Kidney (tissue), 14 donors: Measurements from ENCODE around the gene TTC28. TPM values are rescaled to one million over a fixed set of nuclear protein-coding genes. Genes with fewer than 3 reads are reported as not detected.

Experiments
- DNase-seq, 5 donors: peaks; one replicate each; pipeline ENCODE4 v3.0.0-alpha.2; 2013 to 2020
- FAIRE-seq: peaks from 2 replicates; lab custom pipeline; 2012; peaks lifted over from hg19 to GRCh38; lab: Jason Lieb, UNC
- H3K27ac ChIP-seq, 2 donors: one replicate each; pipeline ENCODE4 v1.7.0; 2013; ENCODE audit warnings: low read depth in 2 of 2, low read length in 2 of 2, inconsistent platforms in 1 of 2
- H3K27me3 ChIP-seq: one replicate; pipeline ENCODE4 v1.7.1; 2013; ENCODE audit warnings: low read length, inconsistent platforms; ENCODE audit not compliant: control insufficient read depth, insufficient read depth
- H3K36me3 ChIP-seq, 3 donors: one replicate each; pipeline versions ENCODE4 v1.7.0 to v1.7.1; 2013; ENCODE audit warnings: low read length in 3 of 3, control low read depth in 1 of 3, inconsistent platforms in 1 of 3; ENCODE audit not compliant: insufficient read depth in 3 of 3, control insufficient read depth in 2 of 3
- H3K4me1 ChIP-seq, 3 donors: one replicate each; pipeline versions ENCODE4 v1.7.0 to v1.7.1; 2013; ENCODE audit warnings: low read length in 3 of 3, inconsistent platforms in 1 of 3, low read depth in 1 of 3; ENCODE audit not compliant: control insufficient read depth in 2 of 3, insufficient read depth in 2 of 3
- H3K4me3 ChIP-seq, 3 donors: one replicate each; pipeline versions ENCODE4 v1.7.0 to v1.8.1; 2013; ENCODE audit warnings: low read length in 3 of 3, control low read depth in 1 of 3, inconsistent platforms in 1 of 3
- H3K9ac ChIP-seq, 3 donors: one replicate each; pipeline versions ENCODE4 v1.7.0 to v1.7.1; 2013; ENCODE audit warnings: low read length in 3 of 3, control low read depth in 1 of 3, inconsistent platforms in 1 of 3
- H3K9me3 ChIP-seq, 3 donors: one replicate each; pipeline versions ENCODE4 v1.7.0 to v1.7.1; 2013; ENCODE audit warnings: low read length in 3 of 3, control low read depth in 1 of 3, inconsistent platforms in 1 of 3; ENCODE audit not compliant: control insufficient read depth in 2 of 3, insufficient read depth in 1 of 3
- CTCF ChIP-seq: IDR thresholded peaks from 3 replicates; pipeline ENCODE4 v1.5.1; 2012; ENCODE audit warnings: mild to moderate bottlenecking, moderate library complexity, borderline replicate concordance; ENCODE audit not compliant: insufficient read depth; ENCODE audit errors: extremely low read depth
- intact Hi-C: fragments of 100-400 bp; cut with DNase I; formaldehyde crosslinking; loops from one replicate; pipeline ENCODE4 v1.11.1; 2022
- polyA plus RNA-seq: library from polyadenylated mRNA; stranded (reverse); fragments of 350-450 nt; fragmentation: Illumina TruSeq; extraction: RNeasy Lipid Tissue Mini Kit (QIAGEN cat#74804); gene quantifications from one replicate; pipeline ENCODE4 v1.2.3, GENCODE V29; 2014; ENCODE audit warnings: low read depth, low replicate concordance; ENCODE audit not compliant: insufficient read depth
- total RNA-seq: library from RNA; stranded (reverse); fragmentation: NEBNext Ultra II Directional; extraction: Animal tissue kit (Norgen Biotek cat#: 25700); gene quantifications from one replicate; pipeline ENCODE4 v1.2.1, GENCODE V29; 2021
- donor health status: control.
- donor health status: control.
- donor health status: control.
- donor health status: control.
- donor health status: control.
- donor health status: DM: yes; HTN: yes; CAD: no.
- donor health status: Normal renal cell carcinoma (clear cell type).

TTC28 gene
- total and polyA plus RNA-seq, 2 donors from 2014 or later, result 3.5 to 40.2 TPM

- Histone ChIP-seq H3K4me1 (peaks cover 7 to 42% (median 38%) of the 10 kb centered on the region in 3 donors), H3K9ac (no peak overlapping the region), H3K9me3 (no peaks in the 10 kb centered on the region), H3K27ac (no peak overlapping the region), H3K27me3 (no peaks in the 10 kb centered on the region), H3K4me3 (no peak overlapping the region), H3K36me3 (no peaks in the 10 kb centered on the region)
- DNase-seq (peak in 4 of 5 donors; percentile 70 to 87 (median 78)), FAIRE-seq (no peak)
- TF ChIP-seq CTCF, result no peak
- intact Hi-C loops, result no loop called here
These were observed 651.9 kb downstream of the TTC28 start for GRCh38 chr22:28027453-28028448.

- FAIRE-seq, result no peak
- Histone ChIP-seq H3K9me3 (no peaks in the 10 kb centered on the region), H3K27me3 (no peaks in the 10 kb centered on the region), H3K27ac (no peak overlapping the region), H3K36me3 (no peaks in the 10 kb centered on the region), H3K4me3 (no peak overlapping the region), H3K9ac (no peak overlapping the region), H3K4me1 (peaks cover 7 to 40% (median 38%) of the 10 kb centered on the region in 3 donors)
- intact Hi-C loops, result no loop called here
- TF ChIP-seq CTCF, result no peak
- DNase-seq, result peak in 1 of 5 donors; percentile 30
These were observed 653.6 kb downstream of the TTC28 start for GRCh38 chr22:28025866-28026575.

GRCh38 chr22:28025333-28025732, 654.3 kb downstream of the TTC28 start:
- DNase-seq (peak in 1 of 5 donors; percentile 45), FAIRE-seq (no peak)
- Histone ChIP-seq H3K4me1 (peaks cover 7 to 39% (median 37%) of the 10 kb centered on the region in 3 donors), H3K4me3 (no peak overlapping the region), H3K36me3 (no peaks in the 10 kb centered on the region), H3K27me3 (no peaks in the 10 kb centered on the region), H3K27ac (no peak overlapping the region), H3K9me3 (no peaks in the 10 kb centered on the region), H3K9ac (no peak overlapping the region)
- intact Hi-C loops, result no loop called here
- no peak for TF ChIP-seq CTCF
